ENCODE measurements around the gene CCSAP. TPM values are rescaled to one million over a fixed set of nuclear protein-coding genes. Genes with fewer than 3 reads are reported as not detected.

The CCSAP gene
- polyA plus RNA-seq, 3 donors = 5.2 to 12.2 (median 6.7) TPM

DNA sequence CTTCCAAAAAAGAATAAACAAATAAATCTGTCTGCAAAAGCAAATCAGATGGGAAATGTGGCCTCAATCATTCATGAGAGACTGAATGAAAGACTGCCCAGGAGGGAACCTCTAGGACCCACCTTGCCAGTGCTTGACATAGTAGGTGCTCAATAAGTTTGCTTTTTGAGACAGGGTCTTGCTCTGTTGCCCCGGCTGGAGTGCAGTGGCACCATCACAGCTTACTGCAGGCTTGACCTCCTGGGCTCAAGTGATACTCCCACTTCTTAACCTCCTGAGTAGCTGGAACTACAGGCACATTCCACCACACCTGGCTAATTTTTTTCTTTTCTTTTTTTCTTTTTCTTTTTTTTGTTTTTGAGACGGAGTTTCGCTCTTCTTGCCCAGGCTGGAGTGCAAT, 40.3 kb upstream of the CCSAP start:
- Histone ChIP-seq H3K27ac (ENCODE audit: low read depth in 1 of 2, low read length in 2 of 2) (no peak overlapping the region), H3K9ac (ENCODE audit: insufficient read depth, low read length, poor library complexity, severe bottlenecking) (no peak overlapping the region), H3K4me3 (replicated peaks in 1 of 3; ENCODE audit: low read depth in 2 of 3, low read length in 3 of 3) (no peak overlapping the region), H3K4me1 (ENCODE audit: control insufficient read depth in 1 of 2, insufficient read depth in 2 of 2, low read length in 2 of 2) (no peaks in the 10 kb centered on the region), H3K36me3 (replicated peaks in 1 of 2; ENCODE audit: control insufficient read depth in 1 of 2, insufficient read depth in 2 of 2, low read length in 2 of 2) (no peaks in the 10 kb centered on the region), H4K20me1 (ENCODE audit: insufficient read depth, low read length) (no peaks in the 10 kb centered on the region), H3K9me3 (replicated peaks in 1 of 2; ENCODE audit: control insufficient read depth in 1 of 2, insufficient read depth in 1 of 2, low read length in 2 of 2) (no peaks in the 10 kb centered on the region), H3K27me3 (ENCODE audit: control insufficient read depth in 2 of 2, insufficient read depth in 2 of 2, low read length in 2 of 2) (no peaks in the 10 kb centered on the region), H3K79me2 (ENCODE audit: insufficient read depth, low read length) (no peaks in the 10 kb centered on the region), H3K4me2 (replicated peaks; ENCODE audit: extremely low read depth, low read length, poor library complexity, severe bottlenecking) (no peak overlapping the region), H2AFZ (ENCODE audit: insufficient read depth, low read depth, low read length, poor library complexity, severe bottlenecking) (no peak overlapping the region)
- WGBS (ENCODE audit: insufficient coverage) = 100% methylated on average over 3 of the region's 3 CpGs
- no peak for TF ChIP-seq CTCF (IDR thresholded peaks at IDR 0.05)
- Mint-ChIP-seq H3K27me3 (ENCODE audit: low read depth in 3 of 3) (peaks cover 6 to 21% (median 8%) of the 10 kb centered on the region in 3 donors), H3K27ac (no peak overlapping the region), H3K4me3 (no peak overlapping the region), H3K9me3 (no peaks in the 10 kb centered on the region), H3K4me1 (no peaks in the 10 kb centered on the region), H3K36me3 (no peaks in the 10 kb centered on the region)
- DNase-seq = no peak
- intact Hi-C loops (cut with micrococcal nuclease) = no loop called here

GRCh38 chr1:229381234-229381633, 38.4 kb upstream of the CCSAP start:
- H4K20me1 ChIP-seq (ENCODE audit: insufficient read depth, low read length) = no peaks in the 10 kb centered on the region
- no peak overlapping the region for H3K4me3 ChIP-seq (replicated peaks in 1 of 3; ENCODE audit: low read depth in 2 of 3, low read length in 3 of 3)
- H3K4me3 Mint-ChIP-seq = no peak overlapping the region
- peaks cover 0 to 2% (median 0%) of the 10 kb centered on the region in 7 donors for H3K9me3 Mint-ChIP-seq
- no peaks in the 10 kb centered on the region for H3K36me3 ChIP-seq (replicated peaks in 1 of 2; ENCODE audit: control insufficient read depth in 1 of 2, insufficient read depth in 2 of 2, low read length in 2 of 2)
- H3K27me3 Mint-ChIP-seq (ENCODE audit: low read depth in 3 of 3) = peaks cover 4 to 20% (median 7%) of the 10 kb centered on the region in 3 donors
- no peaks in the 10 kb centered on the region for H3K4me1 ChIP-seq (ENCODE audit: control insufficient read depth in 1 of 2, insufficient read depth in 2 of 2, low read length in 2 of 2)
- no peak for TF ChIP-seq CTCF (IDR thresholded peaks at IDR 0.05)
- H3K27me3 ChIP-seq (ENCODE audit: control insufficient read depth in 2 of 2, insufficient read depth in 2 of 2, low read length in 2 of 2) = no peaks in the 10 kb centered on the region
- H3K27ac ChIP-seq (ENCODE audit: low read depth in 1 of 2, low read length in 2 of 2) = no peak overlapping the region
- no peaks in the 10 kb centered on the region for H3K9me3 ChIP-seq (replicated peaks in 1 of 2; ENCODE audit: control insufficient read depth in 1 of 2, insufficient read depth in 1 of 2, low read length in 2 of 2)
- WGBS (ENCODE audit: insufficient coverage) = 95% methylated on average over 4 of the region's 8 CpGs
- no peak overlapping the region for H3K4me2 ChIP-seq (replicated peaks; ENCODE audit: extremely low read depth, low read length, poor library complexity, severe bottlenecking)
- no peak overlapping the region for H2AFZ ChIP-seq (ENCODE audit: insufficient read depth, low read depth, low read length, poor library complexity, severe bottlenecking)
- intact Hi-C loops (cut with micrococcal nuclease) = no loop called here
- H3K4me1 Mint-ChIP-seq = no peaks in the 10 kb centered on the region
- no peak overlapping the region for H3K27ac Mint-ChIP-seq
- H3K9ac ChIP-seq (ENCODE audit: insufficient read depth, low read length, poor library complexity, severe bottlenecking) = no peak overlapping the region
- no peak for DNase-seq
- no peaks in the 10 kb centered on the region for H3K36me3 Mint-ChIP-seq
- no peaks in the 10 kb centered on the region for H3K79me2 ChIP-seq (ENCODE audit: insufficient read depth, low read length)
